GM08714 (cell line): ENCODE results near the gene GRXCR1.

Experiments used
- H3K4me3 ChIP-seq: fragments of 200-500 bp; sonication (Bioruptor generic); 2 replicates; pipeline ENCODE4 v1.5.1; 2014; ENCODE audit warnings: mild to moderate bottlenecking, low read length, inconsistent platforms
- ZNF274 ChIP-seq: IDR thresholded peaks from 2 replicates; pipeline ENCODE4 v1.6.1; 2012; ENCODE audit warnings: mild to moderate bottlenecking, low read depth, low read length

GRXCR1 gene

GRCh38 chr4:42906891-42907759, 14.6 kb downstream of the GRXCR1 start:
- H3K4me3 ChIP-seq, result no peak overlapping the region
- no peak for TF ChIP-seq ZNF274

- TF ChIP-seq ZNF274, result no peak
These were observed 17.9 kb downstream of the GRXCR1 start for GRCh38 chr4:42910459-42910858.

GRCh38 chr4:42914937-42915336, 22.4 kb downstream of the GRXCR1 start:
- no peak for TF ChIP-seq ZNF274
- no peak overlapping the region for H3K4me3 ChIP-seq

More at GRCh38 chr4:42910459-42910858, 17.9 kb downstream of the GRXCR1 start:
- H3K4me3 ChIP-seq, result no peak overlapping the region

GRCh38 chr4:42915484-42915883, 23.0 kb downstream of the GRXCR1 start:
- no peak overlapping the region for H3K4me3 ChIP-seq
- no peak for TF ChIP-seq ZNF274

GRCh38 chr4:42917296-42917695, 24.8 kb downstream of the GRXCR1 start:
- H3K4me3 ChIP-seq, result no peak overlapping the region
- no peak for TF ChIP-seq ZNF274

GRCh38 chr4:42923431-42923830, 30.9 kb downstream of the GRXCR1 start:
- no peak overlapping the region for H3K4me3 ChIP-seq
- no peak for TF ChIP-seq ZNF274

- TF ChIP-seq ZNF274, result no peak
- H3K4me3 ChIP-seq, result no peak overlapping the region
These were observed 33.4 kb downstream of the GRXCR1 start for GRCh38 chr4:42925921-42926320.

GRCh38 chr4:42927946-42928345, 35.4 kb downstream of the GRXCR1 start:
- TF ChIP-seq ZNF274, result no peak
- H3K4me3 ChIP-seq, result no peak overlapping the region

- no peak overlapping the region for H3K4me3 ChIP-seq
- TF ChIP-seq ZNF274, result no peak
These were observed 36.1 kb downstream of the GRXCR1 start for GRCh38 chr4:42928582-42928981.

GRCh38 chr4:42942216-42942615, 49.7 kb downstream of the GRXCR1 start:
- H3K4me3 ChIP-seq, result no peak overlapping the region
- no peak for TF ChIP-seq ZNF274

- TF ChIP-seq ZNF274, result no peak
- no peak overlapping the region for H3K4me3 ChIP-seq
These were observed 53.4 kb downstream of the GRXCR1 start for GRCh38 chr4:42945874-42946273.

GRCh38 chr4:42953321-42953720, 60.8 kb downstream of the GRXCR1 start:
- H3K4me3 ChIP-seq, result no peak overlapping the region
- no peak for TF ChIP-seq ZNF274

- H3K4me3 ChIP-seq, result no peak overlapping the region
- TF ChIP-seq ZNF274, result no peak
These were observed 62.6 kb downstream of the GRXCR1 start for GRCh38 chr4:42954963-42955669.

- H3K4me3 ChIP-seq, result no peak overlapping the region
- TF ChIP-seq ZNF274, result no peak
These were observed 63.4 kb downstream of the GRXCR1 start for GRCh38 chr4:42955746-42956505.
